Retinal pigment epithelial cell (primary cell): ENCODE data around the gene YY1.

Source experiments
- DNase-seq: peaks from one replicate; pipeline ENCODE4 v3.0.0-alpha.2; 2010; ENCODE audit warnings: low read depth
- H3K4me3 ChIP-seq: 2 replicates; pipeline ENCODE4 v1.5.1; 2011; ENCODE audit warnings: mild to moderate bottlenecking, low read length, control low read depth, moderate library complexity
- CTCF ChIP-seq: conservative IDR thresholded peaks from 2 replicates; pipeline ENCODE4 v1.5.1; 2011; ENCODE audit warnings: low read depth, low read length, control low read depth, inconsistent platforms

The YY1 gene

DNA sequence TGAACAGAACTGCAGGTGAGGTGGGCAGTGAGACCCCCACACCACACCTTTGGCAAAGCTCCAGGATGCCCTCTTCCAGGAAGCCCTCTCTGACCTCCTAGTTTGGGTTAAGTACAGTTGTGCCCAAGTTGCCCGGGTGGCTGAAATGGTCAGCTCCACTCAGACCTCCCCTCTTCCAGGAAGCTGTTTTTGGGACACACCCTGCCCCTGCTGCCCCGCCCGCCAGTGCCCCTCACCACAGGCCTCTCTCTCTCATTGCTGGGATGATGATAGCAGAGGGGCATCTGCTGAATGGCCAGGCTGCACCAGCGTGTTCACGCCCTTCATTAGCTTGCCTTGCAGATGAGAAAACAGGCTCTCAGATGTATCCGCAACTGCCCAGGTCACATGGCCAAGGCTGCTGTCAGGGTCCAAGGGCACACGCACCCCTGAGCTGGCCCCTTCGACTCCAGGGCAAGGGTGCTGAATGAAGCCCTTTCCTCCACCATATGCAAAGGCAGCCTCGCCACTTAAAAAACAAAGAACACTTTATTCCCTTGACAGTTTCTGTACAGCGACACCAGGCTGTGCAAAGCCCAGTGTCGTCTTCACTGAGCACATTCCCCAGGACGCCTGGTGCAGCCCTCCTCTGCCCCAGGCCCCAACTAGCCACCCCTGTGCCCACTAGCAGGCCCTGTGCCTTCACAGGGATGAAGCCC lies 51.8 kb downstream of the YY1 start:
- H3K4me3 ChIP-seq, result no peak overlapping the region
- TF ChIP-seq CTCF, result no peak
- DNase-seq, result no peak

DNA sequence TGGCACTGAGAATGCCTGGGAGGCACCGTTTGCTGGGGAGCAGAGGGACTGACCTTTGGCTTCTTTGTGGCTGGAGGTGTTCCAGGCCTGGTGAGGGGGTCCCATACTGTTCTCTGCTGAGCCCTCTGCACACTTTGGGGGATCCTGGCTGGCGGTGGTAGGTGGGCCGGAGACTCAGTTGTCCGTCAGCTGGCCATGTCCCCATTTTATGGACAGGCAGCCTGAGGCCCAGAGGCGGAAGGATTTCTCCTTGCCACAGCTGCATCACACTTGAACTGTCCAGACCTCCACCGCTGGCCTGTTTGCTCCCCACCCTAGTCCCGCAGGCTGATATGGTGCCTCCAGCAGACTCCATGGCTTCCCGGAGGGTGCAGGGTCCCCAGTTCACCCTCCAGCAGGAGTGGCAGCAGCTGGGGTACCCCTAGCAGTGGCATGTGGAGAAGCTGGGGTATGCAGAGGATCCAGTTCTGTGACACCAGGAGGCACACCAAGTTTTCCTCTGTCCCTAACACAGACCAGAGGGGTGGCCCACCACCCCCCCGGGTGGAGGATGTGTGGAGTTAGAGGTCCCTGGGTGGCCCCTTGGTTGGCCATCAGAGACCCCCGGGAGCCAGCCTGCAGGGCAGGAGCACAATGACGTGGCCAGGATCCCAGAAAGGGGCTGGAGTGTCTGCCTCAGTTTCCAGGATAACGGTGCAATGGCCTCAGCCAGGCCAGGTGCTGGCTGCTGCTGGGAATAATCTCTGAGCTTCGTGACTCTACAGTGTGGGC lies 52.5 kb downstream of the YY1 start:
- TF ChIP-seq CTCF, result no peak
- DNase-seq, result no peak
- no peak overlapping the region for H3K4me3 ChIP-seq

DNA sequence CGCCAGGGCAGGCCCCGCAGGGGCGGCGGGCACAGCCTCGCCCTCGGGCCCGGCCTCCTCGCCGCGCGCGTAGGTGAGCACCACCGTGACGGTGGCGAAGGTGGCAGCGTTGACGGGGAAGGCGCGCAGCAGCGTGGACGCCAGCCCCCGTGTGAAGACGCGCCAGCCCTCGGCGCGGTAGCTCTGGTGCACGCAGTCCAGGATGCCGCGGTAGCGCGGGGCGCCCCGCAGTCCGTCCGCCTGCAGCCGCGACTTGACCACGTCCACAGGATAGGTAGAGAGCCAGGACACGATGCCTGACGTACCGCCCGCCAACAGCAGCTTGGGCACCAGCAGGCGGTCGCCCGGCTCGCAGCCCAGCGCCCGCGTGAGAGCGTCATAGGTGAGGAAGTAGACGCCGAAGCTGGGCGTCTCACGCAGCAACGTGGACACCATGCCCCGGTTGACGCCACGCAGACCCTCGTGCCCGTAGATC lies 53.4 kb downstream of the YY1 start:
- TF ChIP-seq CTCF, result no peak
- DNase-seq, result no peak

GRCh38 chr14:100292776-100293461 lies 54.0 kb downstream of the YY1 start:
- no peak for TF ChIP-seq CTCF

More for the DNA sequence above, 53.4 kb downstream of the YY1 start:
- H3K4me3 ChIP-seq, result no peak overlapping the region

GRCh38 chr14:100293497-100294212 lies 54.7 kb downstream of the YY1 start:
- no peak for DNase-seq
- no peak overlapping the region for H3K4me3 ChIP-seq
- TF ChIP-seq CTCF, result no peak

More at GRCh38 chr14:100292776-100293461, 54.0 kb downstream of the YY1 start:
- H3K4me3 ChIP-seq, result no peak overlapping the region
- DNase-seq, result no peak

DNA sequence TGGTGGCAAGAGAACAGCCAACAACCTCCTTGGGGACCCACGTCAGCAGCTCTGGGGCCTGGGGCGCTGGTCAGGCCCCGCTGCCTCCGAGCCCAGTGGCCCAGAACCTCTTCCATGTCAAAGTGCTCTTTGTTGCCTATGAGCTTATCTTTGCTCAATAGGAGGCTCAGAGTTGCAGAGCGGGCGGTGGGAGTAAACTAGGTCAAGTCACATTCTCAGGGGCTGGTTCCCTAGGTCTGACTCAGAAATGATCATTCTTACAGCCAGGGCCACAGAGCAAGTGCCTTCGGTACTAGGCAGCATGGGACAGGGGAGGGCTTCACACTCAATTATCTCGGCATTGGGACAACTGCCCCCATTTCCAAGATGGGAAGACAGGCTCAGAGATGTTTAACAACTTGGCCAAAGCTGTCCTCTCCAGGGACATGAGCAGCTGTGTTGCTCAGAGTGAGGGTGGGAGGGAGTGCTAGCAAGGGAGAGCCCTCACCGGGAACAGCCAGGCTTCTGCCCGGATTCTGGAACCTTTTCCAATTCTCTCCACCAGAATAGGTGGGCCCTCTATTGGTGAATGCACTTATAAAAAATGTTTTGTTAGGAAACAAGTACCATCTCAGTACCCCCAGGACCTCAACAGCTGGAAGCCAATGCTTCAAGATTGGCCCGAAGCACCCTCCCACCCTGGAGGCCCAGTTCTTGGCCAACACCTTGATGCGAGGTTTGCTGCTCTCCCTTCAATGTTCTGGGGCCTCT lies 55.4 kb downstream of the YY1 start:
- H3K4me3 ChIP-seq, result no peak overlapping the region
- no peak for DNase-seq
- TF ChIP-seq CTCF, result no peak
